HL-60 (cell line): ENCODE measurements around the gene GNG12.

Experiments used
- CTCF ChIP-seq: IDR thresholded peaks from one replicate; pipeline ENCODE4 v1.5.1; 2011; ENCODE audit warnings: low read length, control low read depth, inconsistent platforms; ENCODE audit not compliant: insufficient read depth
- GABPA ChIP-seq: IDR thresholded peaks from 2 replicates; pipeline ENCODE4 v1.6.1; 2012; ENCODE audit warnings: low read depth
- POLR2AphosphoS5 ChIP-seq: IDR thresholded peaks from 2 replicates; pipeline ENCODE4 v1.6.1; 2012; ENCODE audit warnings: low read depth
- REST ChIP-seq: IDR thresholded peaks from 2 replicates; pipeline ENCODE4 v1.6.1; 2012; ENCODE audit warnings: low read depth; ENCODE audit not compliant: insufficient replicate concordance

- peak; percentile 24; the same call in 1 of the 2 replicates for TF ChIP-seq POLR2AphosphoS5
- no peak for TF ChIP-seq CTCF
- no peak for TF ChIP-seq REST
- no peak for TF ChIP-seq GABPA
Measured at GRCh38 chr1:67735806-67736627, 97.2 kb downstream of the GNG12 start.
